GM12874 (cell line): ENCODE results near the gene ELOB.

Source experiments
- TF ChIP-seq, protein P1 (sequence below): IDR thresholded peaks from 2 replicates; pipeline ENCODE4 v1.5.1; 2011; ENCODE audit warnings: low read depth, mild to moderate bottlenecking, control low read depth, low read length, moderate library complexity; ENCODE audit not compliant: insufficient read depth

The ELOB gene

DNA sequence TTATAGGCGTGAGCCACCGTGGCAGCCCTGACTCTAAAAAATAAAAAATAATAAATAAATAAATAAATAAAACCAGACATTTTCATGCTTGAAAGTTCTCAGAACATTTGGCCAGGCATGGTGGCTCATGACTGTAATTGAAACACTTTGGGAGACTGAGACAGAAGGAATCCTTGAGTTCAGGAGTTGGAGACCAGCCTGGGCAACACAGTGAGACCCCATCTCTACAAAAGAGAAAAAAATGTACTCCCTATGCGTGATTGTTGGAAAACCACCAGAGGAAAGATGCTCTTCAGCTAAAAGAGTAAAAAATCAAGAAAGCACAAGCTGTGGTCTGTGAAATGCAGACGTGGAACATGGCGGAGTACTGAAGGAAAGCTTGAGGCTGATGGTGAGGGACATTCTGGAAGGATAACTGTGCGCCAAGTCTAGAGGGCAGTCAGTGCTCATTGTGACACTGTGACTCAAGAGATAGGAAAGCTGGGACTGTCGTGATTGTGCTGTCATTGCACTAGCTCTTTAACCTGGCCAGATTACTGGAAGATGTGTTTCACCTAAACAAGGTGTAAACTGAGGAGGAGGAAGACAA, 52.9 kb downstream of the ELOB start:
- TF ChIP-seq, protein P1, sequence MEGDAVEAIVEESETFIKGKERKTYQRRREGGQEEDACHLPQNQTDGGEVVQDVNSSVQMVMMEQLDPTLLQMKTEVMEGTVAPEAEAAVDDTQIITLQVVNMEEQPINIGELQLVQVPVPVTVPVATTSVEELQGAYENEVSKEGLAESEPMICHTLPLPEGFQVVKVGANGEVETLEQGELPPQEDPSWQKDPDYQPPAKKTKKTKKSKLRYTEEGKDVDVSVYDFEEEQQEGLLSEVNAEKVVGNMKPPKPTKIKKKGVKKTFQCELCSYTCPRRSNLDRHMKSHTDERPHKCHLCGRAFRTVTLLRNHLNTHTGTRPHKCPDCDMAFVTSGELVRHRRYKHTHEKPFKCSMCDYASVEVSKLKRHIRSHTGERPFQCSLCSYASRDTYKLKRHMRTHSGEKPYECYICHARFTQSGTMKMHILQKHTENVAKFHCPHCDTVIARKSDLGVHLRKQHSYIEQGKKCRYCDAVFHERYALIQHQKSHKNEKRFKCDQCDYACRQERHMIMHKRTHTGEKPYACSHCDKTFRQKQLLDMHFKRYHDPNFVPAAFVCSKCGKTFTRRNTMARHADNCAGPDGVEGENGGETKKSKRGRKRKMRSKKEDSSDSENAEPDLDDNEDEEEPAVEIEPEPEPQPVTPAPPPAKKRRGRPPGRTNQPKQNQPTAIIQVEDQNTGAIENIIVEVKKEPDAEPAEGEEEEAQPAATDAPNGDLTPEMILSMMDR = no peak
